H1 (cell line): ENCODE data around the gene PRR7. TPM values are rescaled to one million over a fixed set of nuclear protein-coding genes. Genes with fewer than 3 reads are reported as not detected.

Source experiments
- CTCF ChIA-PET: fragments of 300-600 bp; sonication (Branson Sonifier 250); formaldehyde crosslinking; loops from one replicate; lab custom pipeline; 2021; ENCODE audit not compliant: partially characterized antibody; lab: Charles Lee
- POLR2A ChIA-PET: fragments of 300-600 bp; sonication (Branson Sonifier 250); formaldehyde crosslinking; loops from one replicate; lab custom pipeline; 2021; ENCODE audit warnings: inconsistent platforms; ENCODE audit not compliant: partially characterized antibody; lab: Charles Lee
- DNase-seq, 2 experiments: peaks; one replicate each; pipeline versions ENCODE4 v3.0.0 to v3.0.0-alpha.2; 2010 to 2022; ENCODE audit warnings: low spot score in 2 of 2, low read depth in 1 of 2, mixed read lengths in 1 of 2
- FAIRE-seq: peaks from 2 replicates; lab custom pipeline; 2011; peaks lifted over from hg19 to GRCh38; lab: Jason Lieb, UNC
- H2AFZ ChIP-seq: 2 replicates; pipeline ENCODE4 v1.8.1; 2012; ENCODE audit warnings: low read length, inconsistent platforms
- H2AK5ac ChIP-seq: 2 replicates; pipeline ENCODE4 v1.6.1; 2013; ENCODE audit warnings: low read depth, low read length
- H2BK120ac ChIP-seq: replicated peaks from 2 replicates; pipeline ENCODE3; 2013; ENCODE audit warnings: low read depth, low read length, inconsistent platforms
- H2BK12ac ChIP-seq: 2 replicates; pipeline ENCODE4 v1.6.1; 2013; ENCODE audit warnings: low read depth, low read length
- H2BK15ac ChIP-seq: 2 replicates; pipeline ENCODE4 v1.6.1; 2013; ENCODE audit warnings: low read length
- H2BK20ac ChIP-seq: 2 replicates; pipeline ENCODE4 v1.6.1; 2013; ENCODE audit warnings: low read length
- H2BK5ac ChIP-seq: 2 replicates; pipeline ENCODE4 v1.6.1; 2013; ENCODE audit warnings: low read depth, low read length
- H3K14ac ChIP-seq: 2 replicates; pipeline ENCODE4 v1.6.1; 2013; ENCODE audit warnings: inconsistent platforms; ENCODE audit not compliant: insufficient read length
- H3K18ac ChIP-seq: 2 replicates; pipeline ENCODE4 v1.6.1; 2013; ENCODE audit warnings: low read length; ENCODE audit errors: extremely low read depth
- H3K23ac ChIP-seq: 2 replicates; pipeline ENCODE4 v1.6.1; 2013; ENCODE audit warnings: inconsistent platforms; ENCODE audit not compliant: insufficient read length
- H3K23me2 ChIP-seq: 2 replicates; pipeline ENCODE4 v1.6.1; 2013; ENCODE audit warnings: low read depth, low read length
- H3K27ac ChIP-seq: 2 replicates; pipeline ENCODE4 v1.6.1; 2011; ENCODE audit warnings: low read depth, low read length, inconsistent platforms
- H3K27me3 ChIP-seq, 4 experiments: replicated peaks in 1 of 4; 1 replicate in 1 of 4; 2 replicates in 3 of 4; pipeline versions ENCODE4 v1.6.1 to v1.8.1; 2011 to 2013; ENCODE audit warnings: low read length in 3 of 4, mild to moderate bottlenecking in 3 of 4, inconsistent platforms in 2 of 4, mixed read lengths in 2 of 4, moderate library complexity in 1 of 4; ENCODE audit not compliant: control insufficient read depth in 3 of 4, insufficient read depth in 3 of 4; ENCODE audit errors: extremely low read depth in 1 of 4
- H3K36me3 ChIP-seq, 4 experiments: 2 replicates each; pipeline versions ENCODE4 v1.6.1 to v1.8.1; 2011 to 2013; ENCODE audit warnings: mild to moderate bottlenecking in 4 of 4, low read length in 3 of 4, moderate library complexity in 2 of 4, control low read depth in 1 of 4, inconsistent platforms in 1 of 4; ENCODE audit not compliant: insufficient read depth in 4 of 4, control insufficient read depth in 2 of 4
- H3K4ac ChIP-seq: replicated peaks from 2 replicates; pipeline ENCODE3; 2013; ENCODE audit warnings: low read length, low read depth, mixed read lengths, inconsistent platforms; ENCODE audit not compliant: insufficient read length
- H3K4me1 ChIP-seq, 4 experiments: replicated peaks in 1 of 4; 1 replicate in 1 of 4; 2 replicates in 3 of 4; pipeline versions ENCODE4 v1.6.1 to v1.8.1; 2011 to 2013; ENCODE audit warnings: low read length in 3 of 4, inconsistent platforms in 2 of 4, mixed read lengths in 1 of 4; ENCODE audit not compliant: insufficient read depth in 4 of 4, control insufficient read depth in 3 of 4
- H3K4me2 ChIP-seq, 2 experiments: 2 replicates each; pipeline versions ENCODE4 v1.6.1 to v1.8.1; 2011 to 2013; ENCODE audit warnings: low read depth in 2 of 2, low read length in 2 of 2, control low read depth in 1 of 2, inconsistent platforms in 1 of 2, mild to moderate bottlenecking in 1 of 2; ENCODE audit not compliant: insufficient read depth in 1 of 2
- H3K4me3 ChIP-seq, 4 experiments: fragments of 200-600, 300-600 bp in 1 of 4; sonication (generic), shearing (Covaris generic), sonication (Bioruptor Twin) in 1 of 4; 2 replicates each; pipeline versions ENCODE4 v1.5.1 to v1.8.1; 2011 to 2016; ENCODE audit warnings: low read length in 4 of 4, low read depth in 3 of 4, control low read depth in 2 of 4, inconsistent platforms in 2 of 4, mild to moderate bottlenecking in 2 of 4, mixed read lengths in 1 of 4, moderate library complexity in 1 of 4; ENCODE audit not compliant: insufficient read depth in 2 of 4; ENCODE audit errors: extremely low read depth in 1 of 4
- H3K56ac ChIP-seq: replicated peaks from 2 replicates; pipeline ENCODE3; 2013; ENCODE audit warnings: low read depth, mild to moderate bottlenecking, mixed read lengths, low read length, inconsistent platforms; ENCODE audit not compliant: insufficient read length
- H3K79me1 ChIP-seq: 2 replicates; pipeline ENCODE4 v1.6.1; 2013; ENCODE audit warnings: low read depth, low read length, control low read depth
- H3K79me2 ChIP-seq, 2 experiments: 2 replicates each; pipeline versions ENCODE4 v1.6.1 to v1.8.1; 2012 to 2013; ENCODE audit warnings: low read length in 2 of 2, mild to moderate bottlenecking in 2 of 2, inconsistent platforms in 1 of 2; ENCODE audit not compliant: insufficient read depth in 2 of 2, control insufficient read depth in 1 of 2
- H3K9ac ChIP-seq, 4 experiments: replicated peaks in 1 of 4; 1 replicate in 1 of 4; 2 replicates in 3 of 4; pipeline versions ENCODE4 v1.6.1 to v1.8.1; 2011 to 2013; ENCODE audit warnings: low read depth in 3 of 4, low read length in 3 of 4, control low read depth in 2 of 4, mild to moderate bottlenecking in 2 of 4, moderate library complexity in 2 of 4, inconsistent platforms in 1 of 4; ENCODE audit errors: extremely low read depth in 1 of 4
- H3K9me3 ChIP-seq, 2 experiments: 2 replicates each; pipeline versions ENCODE4 v1.6.1 to v1.8.1; 2012 to 2013; ENCODE audit warnings: mild to moderate bottlenecking in 2 of 2, moderate library complexity in 2 of 2, control low read depth in 1 of 2, inconsistent platforms in 1 of 2, low read depth in 1 of 2, low read length in 1 of 2, mixed read lengths in 1 of 2; ENCODE audit not compliant: insufficient read depth in 2 of 2
- H4K20me1 ChIP-seq, 2 experiments: replicated peaks in 1 of 2; 2 replicates each; pipeline versions ENCODE3 to v1.8.1; 2011 to 2013; ENCODE audit warnings: inconsistent platforms in 2 of 2, low read length in 2 of 2, mild to moderate bottlenecking in 1 of 2; ENCODE audit not compliant: insufficient read depth in 2 of 2, control insufficient read depth in 1 of 2
- H4K5ac ChIP-seq: 2 replicates; pipeline ENCODE4 v1.6.1; 2013; ENCODE audit warnings: low read length, low read depth, mixed read lengths, inconsistent platforms; ENCODE audit not compliant: insufficient read length
- H4K8ac ChIP-seq: 2 replicates; pipeline ENCODE4 v1.8.0; 2013; ENCODE audit warnings: mild to moderate bottlenecking, moderate library complexity, low read length, inconsistent platforms; ENCODE audit not compliant: insufficient read depth; ENCODE audit errors: extremely low read depth
- H4K91ac ChIP-seq: replicated peaks from 2 replicates; pipeline ENCODE3; 2013; ENCODE audit warnings: low read length, mixed read lengths, inconsistent platforms; ENCODE audit not compliant: insufficient read length
- CTCF ChIP-seq, 3 experiments: IDR thresholded peaks; 1 replicate in 2 of 3; 2 replicates in 1 of 3; pipeline versions ENCODE4 v1.5.1 to v1.6.1; 2011; ENCODE audit warnings: low read length in 3 of 3, mild to moderate bottlenecking in 3 of 3, inconsistent platforms in 2 of 3, low read depth in 1 of 3, moderate library complexity in 1 of 3; ENCODE audit not compliant: insufficient read depth in 1 of 3; ENCODE audit errors: control extremely low read depth in 1 of 3
- MAFK ChIP-seq: IDR thresholded peaks from 2 replicates; pipeline ENCODE4 v1.6.1; 2012; ENCODE audit warnings: low read depth, mild to moderate bottlenecking, improper control_type of control experiment, low read length
- RAD21 ChIP-seq, 2 experiments: IDR thresholded peaks in 1 of 2; conservative IDR thresholded peaks in 1 of 2; 2 replicates each; pipeline ENCODE4 v1.6.1; 2011; ENCODE audit warnings: low read depth in 2 of 2, low read length in 2 of 2, improper control_type of control experiment in 1 of 2, inconsistent platforms in 1 of 2, mild to moderate bottlenecking in 1 of 2, moderate library complexity in 1 of 2
- WGBS, 2 experiments: shearing (Covaris generic) in 1 of 2; methylation state at CpG; one replicate each; pipeline versions ENCODE4 v1.1.6 to v1.1.7; 2013 to 2015; ENCODE audit warnings: low lambda C conversion rate in 2 of 2, mixed read lengths in 2 of 2, inconsistent platforms in 1 of 2, low coverage in 1 of 2, missing lambda C conversion rate in 1 of 2; ENCODE audit not compliant: insufficient replicate concordance in 2 of 2, insufficient coverage in 1 of 2, insufficient read length in 1 of 2; ENCODE audit errors: extremely low coverage in 1 of 2, missing lambda C conversion rate in 1 of 2; 5-methylcytosine and 5-hydroxymethylcytosine counted together
- polyA plus RNA-seq, 7 experiments: library from polyadenylated mRNA; depleted of rRNA in 3 of 7; stranded (reverse) in 5 of 7; unstranded in 2 of 7; fragments of >200 nt in 5 of 7; fragments of 200-250 nt in 2 of 7; gene quantifications; 1 replicate in 5 of 7; 2 replicates in 1 of 7; 4 replicates in 1 of 7; pipeline versions ENCODE4 v1.2.1 to v1.2.3, GENCODE V29; 2011 to 2013; ENCODE audit warnings: missing spikeins in 2 of 7, mixed read lengths in 2 of 7
- total RNA-seq: library from RNA; stranded (reverse); fragmentation: NEBNext Ultra II Directional; extraction: Animal tissue kit (Norgen Biotek cat#: 25700); gene quantifications from 2 replicates; pipeline ENCODE4 v1.2.1, GENCODE V29; 2021

The PRR7 gene
- total and polyA plus RNA-seq, 2 of the 8 experiments (the other 6 are each of a cell fraction or from before 2014, with no cell fraction given), result 8.0 to 11.8 TPM

GRCh38 chr5:177452688-177453638 is 6.3 kb downstream of the PRR7 start:
- FAIRE-seq, result no peak
- H2BK5ac ChIP-seq, result no peak overlapping the region

More at GRCh38 chr5:177452688-177453638, 6.3 kb downstream of the PRR7 start:
- no peaks in the 10 kb centered on the region; the same call in 1 of the 2 replicates for H3K79me1 ChIP-seq
- peaks cover 10 to 11% of the 10 kb centered on the region in 2 experiments for H4K20me1 ChIP-seq
- H3K56ac ChIP-seq, result no peak overlapping the region
- H2AFZ ChIP-seq, result no peak overlapping the region
- peaks cover 4 to 11% (median 9%) of the 10 kb centered on the region in 4 experiments; a peak in 7 of 8 replicates for H3K36me3 ChIP-seq
- peak in 1 of 3 experiments; percentile 14; a peak in 1 of 4 replicates for TF ChIP-seq CTCF (IDR thresholded peaks at IDR 0.05; ENCODE audit: control extremely low read depth in 1 of 3, insufficient read depth in 1 of 3, low read depth in 1 of 3, low read length in 3 of 3)
- 0 out of 4 replicates have a peak, but pooled peaks of 1 of the 2 experiments have one; percentile 1 for TF ChIP-seq RAD21 (IDR thresholded peaks at IDR 0.05 in 1 of 2, conservative IDR thresholded peaks at IDR 0.05 in 1 of 2; ENCODE audit: low read depth in 2 of 2, low read length in 2 of 2)
- TF ChIP-seq MAFK, result no peak
- H3K4me1 ChIP-seq, result peaks cover 0 to 28% (median 15%) of the 10 kb centered on the region in 4 experiments; a peak in 6 of 7 replicates
- peaks cover 15% of the 10 kb centered on the region; the same call in 1 of the 2 replicates for H3K23me2 ChIP-seq
- no peaks in the 10 kb centered on the region for H3K79me2 ChIP-seq
- H3K4me2 ChIP-seq, result peak overlapping the region; percentile 81 to 93; a peak in 2 of 4 replicates
- no peak overlapping the region for H3K18ac ChIP-seq
- H2BK120ac ChIP-seq, result no peak overlapping the region
- peak overlapping the region in 1 of 4 experiments; percentile 77; a peak in 3 of 8 replicates for H3K4me3 ChIP-seq
- DNase-seq, result no peak
- no peak overlapping the region for H3K4ac ChIP-seq
- POLR2A ChIA-PET, result interaction anchor here (0.6 to 67.5 kb wide), 15 partner anchors 16 to 148 kb away, joined by 3 to 3349 read pairs (median 5); partner anchors contain the start of genes DBN1, DOK3, GRK6 and PDLIM7
- no peak overlapping the region for H3K9ac ChIP-seq
- no peak overlapping the region for H4K91ac ChIP-seq
- H2AK5ac ChIP-seq, result no peak overlapping the region
- H4K8ac ChIP-seq, result no peak overlapping the region
- no peak overlapping the region for H4K5ac ChIP-seq
- 0 out of 2 replicates have a peak overlapping the region, but pooled peaks have one; percentile 88 for H2BK12ac ChIP-seq
- no peak overlapping the region for H3K14ac ChIP-seq
- H2BK20ac ChIP-seq, result no peak overlapping the region
- H3K27ac ChIP-seq, result no peak overlapping the region
- no peak overlapping the region for H3K23ac ChIP-seq
- 82% methylated on average over 17 of the region's 17 CpGs; no CpG with 5 or more reads in 1 of the 2 experiments for WGBS, 2 experiments
- CTCF ChIA-PET, result interaction anchor here (0.9 to 23.6 kb wide), 24 partner anchors 12 to 339 kb away, joined by 3 to 430 read pairs (median 6); partner anchors contain the start of genes F12, MXD3, PFN3 and PRR7
- H2BK15ac ChIP-seq, result no peak overlapping the region
- no peaks in the 10 kb centered on the region for H3K9me3 ChIP-seq
- H3K27me3 ChIP-seq, result peaks cover 0 to 10% (median 8%) of the 10 kb centered on the region in 4 experiments; a peak in 3 of 7 replicates
